HEK293 (cell line): ENCODE results near the gene FCER2.

Source experiments
- CTCF ChIA-PET: fragments of 350-600 bp; formaldehyde crosslinking; extraction: SDS; loops from one replicate; lab custom pipeline; 2021; ENCODE audit warnings: antibody characterized with exemption; lab: Yijun Ruan, JAX
- POLR2A ChIA-PET: fragments of 300-600 bp; formaldehyde crosslinking; extraction: SDS; loops from one replicate; lab custom pipeline; 2020; ENCODE audit warnings: antibody characterized with exemption, inconsistent platforms; lab: Yijun Ruan, JAX
- H3K27ac ChIP-seq: fragments of 200-500 bp; sonication (Bioruptor generic); 2 replicates; pipeline ENCODE4 v1.5.1; 2014; ENCODE audit warnings: low read depth, low read length, control low read depth, inconsistent platforms; ENCODE audit errors: extremely low read depth
- H3K36me3 ChIP-seq, 2 experiments: fragments of 200-500 bp in 1 of 2; sonication (Bioruptor generic) in 1 of 2; 1 replicate in 1 of 2; 2 replicates in 1 of 2; pipeline ENCODE4 v1.5.1; 2014 to 2017; ENCODE audit warnings: inconsistent platforms in 2 of 2, low read length in 2 of 2; ENCODE audit not compliant: control insufficient read depth in 2 of 2, insufficient read depth in 1 of 2
- H3K4me1 ChIP-seq: fragments of 200-500 bp; sonication (Bioruptor generic); 2 replicates; pipeline ENCODE4 v1.5.1; 2014; ENCODE audit warnings: mild to moderate bottlenecking, low read length, inconsistent platforms; ENCODE audit not compliant: control insufficient read depth, insufficient read depth
- H3K4me3 ChIP-seq: 2 replicates; pipeline ENCODE4 v1.5.1; 2011; ENCODE audit warnings: low read depth, mild to moderate bottlenecking, control low read depth, low read length, moderate library complexity
- H3K9me3 ChIP-seq: fragments of 200-500 bp; sonication (Bioruptor generic); 2 replicates; pipeline ENCODE4 v1.5.1; 2014; ENCODE audit warnings: low read depth, low read length, inconsistent platforms; ENCODE audit not compliant: control insufficient read depth, insufficient read depth
- KLF1 ChIP-seq: fragments of 450-650 bp; formaldehyde crosslinking; IDR thresholded peaks from 2 replicates; pipeline ENCODE4 v1.5.1; 2016; ENCODE audit warnings: missing biosample characterization, missing genetic modification characterization
- PBX3 ChIP-seq: sonication (generic); formaldehyde crosslinking; IDR thresholded peaks from 2 replicates; pipeline ENCODE4 v1.8.1; 2022; ENCODE audit warnings: mild to moderate bottlenecking, moderate library complexity, missing genetic modification reagents
- SALL2 ChIP-seq: fragments of 450-650 bp; formaldehyde crosslinking; IDR thresholded peaks from 2 replicates; pipeline ENCODE4 v1.5.0; 2017; ENCODE audit warnings: missing biosample characterization, mild to moderate bottlenecking, missing genetic modification characterization, borderline replicate concordance
- TRIM28 ChIP-seq: IDR thresholded peaks from 2 replicates; pipeline ENCODE4 v1.6.1; 2011; ENCODE audit warnings: low read length, control low read depth, borderline replicate concordance
- ZBTB17 ChIP-seq: fragments of 450-650 bp; formaldehyde crosslinking; IDR thresholded peaks from 2 replicates; pipeline ENCODE4 v1.5.1; 2016; ENCODE audit warnings: missing biosample characterization, missing genetic modification characterization
- ZBTB20 ChIP-seq: fragments of 450-650 bp; formaldehyde crosslinking; IDR thresholded peaks from 2 replicates; pipeline ENCODE4 v1.5.1; 2016; ENCODE audit warnings: missing biosample characterization, missing genetic modification characterization
- ZNF19 ChIP-seq: fragments of 450-650 bp; formaldehyde crosslinking; IDR thresholded peaks from 2 replicates; pipeline ENCODE4; 2016; ENCODE audit warnings: missing biosample characterization, missing genetic modification characterization, low read depth
- ZNF274 ChIP-seq, 2 experiments: fragments of 200-500 bp in 1 of 2; fragments of 450-650 bp in 1 of 2; sonication (Bioruptor generic) in 1 of 2; formaldehyde crosslinking in 1 of 2; IDR thresholded peaks; 2 replicates each; pipeline versions ENCODE4 v1.5.1 to v1.6.1; 2014 to 2016; ENCODE audit warnings: borderline replicate concordance in 1 of 2, inconsistent platforms in 1 of 2, low read length in 1 of 2, missing biosample characterization in 1 of 2, missing genetic modification characterization in 1 of 2
- ZNF549 ChIP-seq: fragments of 450-650 bp; IDR thresholded peaks from 2 replicates; pipeline ENCODE4 v1.5.1; 2018; ENCODE audit warnings: missing biosample characterization, missing genetic modification characterization, mild to moderate bottlenecking, inconsistent platforms, moderate library complexity
- ZNF776 ChIP-seq: fragments of 450-650 bp; formaldehyde crosslinking; IDR thresholded peaks from 2 replicates; pipeline ENCODE4 v1.5.0; 2017; ENCODE audit warnings: missing biosample characterization, missing genetic modification characterization, borderline replicate concordance
- ZNF791 ChIP-seq: fragments of 450-650 bp; formaldehyde crosslinking; IDR thresholded peaks from 2 replicates; pipeline ENCODE4 v1.5.1; 2016; ENCODE audit warnings: missing biosample characterization, missing genetic modification characterization
- TF ChIP-seq, protein P1 (sequence below): fragments of 450-650 bp; formaldehyde crosslinking; IDR thresholded peaks from 2 replicates; pipeline ENCODE4 v1.5.1; 2016; ENCODE audit warnings: missing biosample characterization, missing genetic modification characterization, borderline replicate concordance
- TF ChIP-seq, protein P2 (sequence below): fragments of 450-650 bp; formaldehyde crosslinking; conservative IDR thresholded peaks from 2 replicates; pipeline ENCODE4 v1.5.1; 2016; ENCODE audit warnings: low read depth, missing biosample characterization, missing genetic modification characterization
- TF ChIP-seq, protein P3 (sequence below): fragments of 450-650 bp; formaldehyde crosslinking; IDR thresholded peaks from 2 replicates; pipeline ENCODE4 v1.5.1; 2016; ENCODE audit warnings: missing biosample characterization, missing genetic modification characterization

FCER2 gene

GRCh38 chr19:7729211-7729610 is 27.3 kb upstream of the FCER2 start:
- ChIA-PET POLR2A (no interaction called here), CTCF (interaction anchor here (1.2 kb wide), 1 partner anchor 257 kb away, joined by 3 read pairs; no protein-coding TSS in a partner anchor)
- no peaks in the 10 kb centered on the region for H3K4me1 ChIP-seq
- H3K36me3 ChIP-seq: no peaks in the 10 kb centered on the region
- no peaks in the 10 kb centered on the region for H3K9me3 ChIP-seq
- no peak overlapping the region for H3K4me3 ChIP-seq
- TF ChIP-seq SALL2 (tag by site-specific recombination): no peak
- TF ChIP-seq ZNF19 (tag by site-specific recombination): no peak
- TF ChIP-seq KLF1: peak; percentile 25; the same call in 1 of the 2 replicates
- no peak overlapping the region for H3K27ac ChIP-seq

DNA sequence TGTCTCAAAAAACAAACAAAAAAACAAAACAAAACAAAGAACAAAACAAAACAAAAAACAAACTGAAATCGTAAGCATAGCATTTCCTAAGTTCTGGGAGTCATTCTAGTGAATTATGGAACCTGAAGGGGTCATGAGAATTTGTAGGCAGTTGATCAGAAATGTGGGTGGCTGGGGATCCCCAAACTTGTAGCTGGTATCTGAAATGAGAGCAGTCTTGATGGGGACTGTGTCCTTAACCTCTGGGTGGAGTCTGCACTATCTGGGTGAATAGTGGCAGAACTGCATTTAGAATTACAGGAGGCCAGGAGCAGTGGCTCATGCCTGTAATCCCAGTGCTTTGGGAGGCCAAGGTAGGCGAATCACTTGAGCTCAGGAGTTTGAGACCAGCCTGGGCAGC is 23.9 kb upstream of the FCER2 start:
- TF ChIP-seq ZNF549 (tag by site-specific recombination) (no peak), ZBTB20 (no peak), PBX3 (CRISPR knock-in tag) (no peak), TRIM28 (no peak), ZNF791 (tag by site-specific recombination) (no peak), ZNF776 (tag by site-specific recombination) (no peak), ZBTB17 (no peak), ZNF274 (IDR thresholded peaks at IDR 0.05; ENCODE audit: low read length) (no peak), ZNF274 (tag by site-specific recombination; IDR thresholded peaks at IDR 0.05; ENCODE audit: borderline replicate concordance) (no peak)
- TF ChIP-seq, protein P1, sequence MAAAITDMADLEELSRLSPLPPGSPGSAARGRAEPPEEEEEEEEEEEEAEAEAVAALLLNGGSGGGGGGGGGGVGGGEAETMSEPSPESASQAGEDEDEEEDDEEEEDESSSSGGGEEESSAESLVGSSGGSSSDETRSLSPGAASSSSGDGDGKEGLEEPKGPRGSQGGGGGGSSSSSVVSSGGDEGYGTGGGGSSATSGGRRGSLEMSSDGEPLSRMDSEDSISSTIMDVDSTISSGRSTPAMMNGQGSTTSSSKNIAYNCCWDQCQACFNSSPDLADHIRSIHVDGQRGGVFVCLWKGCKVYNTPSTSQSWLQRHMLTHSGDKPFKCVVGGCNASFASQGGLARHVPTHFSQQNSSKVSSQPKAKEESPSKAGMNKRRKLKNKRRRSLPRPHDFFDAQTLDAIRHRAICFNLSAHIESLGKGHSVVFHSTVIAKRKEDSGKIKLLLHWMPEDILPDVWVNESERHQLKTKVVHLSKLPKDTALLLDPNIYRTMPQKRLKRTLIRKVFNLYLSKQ (tag by site-specific recombination): no peak
- TF ChIP-seq, protein P2, sequence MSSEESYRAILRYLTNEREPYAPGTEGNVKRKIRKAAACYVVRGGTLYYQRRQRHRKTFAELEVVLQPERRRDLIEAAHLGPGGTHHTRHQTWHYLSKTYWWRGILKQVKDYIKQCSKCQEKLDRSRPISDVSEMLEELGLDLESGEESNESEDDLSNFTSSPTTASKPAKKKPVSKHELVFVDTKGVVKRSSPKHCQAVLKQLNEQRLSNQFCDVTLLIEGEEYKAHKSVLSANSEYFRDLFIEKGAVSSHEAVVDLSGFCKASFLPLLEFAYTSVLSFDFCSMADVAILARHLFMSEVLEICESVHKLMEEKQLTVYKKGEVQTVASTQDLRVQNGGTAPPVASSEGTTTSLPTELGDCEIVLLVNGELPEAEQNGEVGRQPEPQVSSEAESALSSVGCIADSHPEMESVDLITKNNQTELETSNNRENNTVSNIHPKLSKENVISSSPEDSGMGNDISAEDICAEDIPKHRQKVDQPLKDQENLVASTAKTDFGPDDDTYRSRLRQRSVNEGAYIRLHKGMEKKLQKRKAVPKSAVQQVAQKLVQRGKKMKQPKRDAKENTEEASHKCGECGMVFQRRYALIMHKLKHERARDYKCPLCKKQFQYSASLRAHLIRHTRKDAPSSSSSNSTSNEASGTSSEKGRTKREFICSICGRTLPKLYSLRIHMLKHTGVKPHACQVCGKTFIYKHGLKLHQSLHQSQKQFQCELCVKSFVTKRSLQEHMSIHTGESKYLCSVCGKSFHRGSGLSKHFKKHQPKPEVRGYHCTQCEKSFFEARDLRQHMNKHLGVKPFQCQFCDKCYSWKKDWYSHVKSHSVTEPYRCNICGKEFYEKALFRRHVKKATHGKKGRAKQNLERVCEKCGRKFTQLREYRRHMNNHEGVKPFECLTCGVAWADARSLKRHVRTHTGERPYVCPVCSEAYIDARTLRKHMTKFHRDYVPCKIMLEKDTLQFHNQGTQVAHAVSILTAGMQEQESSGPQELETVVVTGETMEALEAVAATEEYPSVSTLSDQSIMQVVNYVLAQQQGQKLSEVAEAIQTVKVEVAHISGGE (tag by site-specific recombination): no peak
- TF ChIP-seq, protein P3, sequence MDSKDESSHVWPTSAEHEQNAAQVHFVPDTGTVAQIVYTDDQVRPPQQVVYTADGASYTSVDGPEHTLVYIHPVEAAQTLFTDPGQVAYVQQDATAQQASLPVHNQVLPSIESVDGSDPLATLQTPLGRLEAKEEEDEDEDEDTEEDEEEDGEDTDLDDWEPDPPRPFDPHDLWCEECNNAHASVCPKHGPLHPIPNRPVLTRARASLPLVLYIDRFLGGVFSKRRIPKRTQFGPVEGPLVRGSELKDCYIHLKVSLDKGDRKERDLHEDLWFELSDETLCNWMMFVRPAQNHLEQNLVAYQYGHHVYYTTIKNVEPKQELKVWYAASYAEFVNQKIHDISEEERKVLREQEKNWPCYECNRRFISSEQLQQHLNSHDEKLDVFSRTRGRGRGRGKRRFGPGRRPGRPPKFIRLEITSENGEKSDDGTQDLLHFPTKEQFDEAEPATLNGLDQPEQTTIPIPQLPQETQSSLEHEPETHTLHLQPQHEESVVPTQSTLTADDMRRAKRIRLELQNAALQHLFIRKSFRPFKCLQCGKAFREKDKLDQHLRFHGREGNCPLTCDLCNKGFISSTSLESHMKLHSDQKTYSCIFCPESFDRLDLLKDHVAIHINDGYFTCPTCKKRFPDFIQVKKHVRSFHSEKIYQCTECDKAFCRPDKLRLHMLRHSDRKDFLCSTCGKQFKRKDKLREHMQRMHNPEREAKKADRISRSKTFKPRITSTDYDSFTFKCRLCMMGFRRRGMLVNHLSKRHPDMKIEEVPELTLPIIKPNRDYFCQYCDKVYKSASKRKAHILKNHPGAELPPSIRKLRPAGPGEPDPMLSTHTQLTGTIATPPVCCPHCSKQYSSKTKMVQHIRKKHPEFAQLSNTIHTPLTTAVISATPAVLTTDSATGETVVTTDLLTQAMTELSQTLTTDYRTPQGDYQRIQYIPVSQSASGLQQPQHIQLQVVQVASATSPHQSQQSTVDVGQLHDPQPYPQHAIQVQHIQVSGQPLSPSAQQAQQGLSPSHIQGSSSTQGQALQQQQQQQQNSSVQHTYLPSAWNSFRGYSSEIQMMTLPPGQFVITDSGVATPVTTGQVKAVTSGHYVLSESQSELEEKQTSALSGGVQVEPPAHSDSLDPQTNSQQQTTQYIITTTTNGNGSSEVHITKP (tag by site-specific recombination): no peak
- no peak overlapping the region for H3K27ac ChIP-seq
- no peaks in the 10 kb centered on the region for H3K36me3 ChIP-seq
- no peak overlapping the region for H3K4me3 ChIP-seq
- ChIA-PET CTCF (no interaction called here), POLR2A (no interaction called here)
- H3K4me1 ChIP-seq: no peaks in the 10 kb centered on the region
- H3K9me3 ChIP-seq: no peaks in the 10 kb centered on the region
